NCI-H2081 (cell line): Measurements from ENCODE around the gene KLHL26.
A peak's percentile ranks its signal among the peaks of the same experiment; 100 is the strongest.

ENCODE experiments used
- DNase-seq, 2 experiments: peaks; one replicate each; lab custom pipeline; 2025; lab: John Stamatoyannopoulos, UW

Gene KLHL26

GRCh38 chr19:18687740-18688465 lies 51.1 kb downstream of the KLHL26 start:
- DNase-seq, result no peak

- no peak for DNase-seq
These were observed 59.2 kb downstream of the KLHL26 start for GRCh38 chr19:18696023-18696422.

- DNase-seq, result peak in 1 of 2 experiments; percentile 67
These were observed 60.9 kb downstream of the KLHL26 start for GRCh38 chr19:18697680-18698079.

GRCh38 chr19:18698321-18699167 lies 61.7 kb downstream of the KLHL26 start:
- DNase-seq, result peak; percentile 18 to 63

- no peak for DNase-seq
These were observed 62.7 kb downstream of the KLHL26 start for GRCh38 chr19:18699403-18700054.

GRCh38 chr19:18700501-18701249 lies 63.8 kb downstream of the KLHL26 start:
- peak; percentile 86 to 95 for DNase-seq

- DNase-seq, result no peak
These were observed 64.4 kb downstream of the KLHL26 start for GRCh38 chr19:18701250-18701608.

DNA sequence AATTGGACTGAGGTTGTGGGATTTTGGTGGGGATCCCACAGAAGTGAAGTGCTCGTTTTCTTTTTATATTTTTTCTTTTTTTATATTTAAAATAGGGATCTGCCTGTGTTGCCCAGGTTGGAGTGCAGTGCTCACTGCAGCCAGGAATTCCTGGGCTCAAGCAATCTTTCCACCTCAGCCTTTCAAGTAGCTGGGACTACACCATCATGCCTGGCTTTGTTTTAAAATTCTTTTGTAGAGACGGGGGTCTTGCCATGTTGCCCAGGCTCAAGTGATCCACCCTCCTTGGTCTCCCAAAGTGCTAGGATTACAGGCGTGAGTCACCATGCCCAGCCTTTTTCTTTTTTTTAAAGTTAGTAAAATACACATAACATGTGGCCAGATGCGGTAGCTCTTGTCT lies 67.2 kb downstream of the KLHL26 start:
- no peak for DNase-seq

DNA sequence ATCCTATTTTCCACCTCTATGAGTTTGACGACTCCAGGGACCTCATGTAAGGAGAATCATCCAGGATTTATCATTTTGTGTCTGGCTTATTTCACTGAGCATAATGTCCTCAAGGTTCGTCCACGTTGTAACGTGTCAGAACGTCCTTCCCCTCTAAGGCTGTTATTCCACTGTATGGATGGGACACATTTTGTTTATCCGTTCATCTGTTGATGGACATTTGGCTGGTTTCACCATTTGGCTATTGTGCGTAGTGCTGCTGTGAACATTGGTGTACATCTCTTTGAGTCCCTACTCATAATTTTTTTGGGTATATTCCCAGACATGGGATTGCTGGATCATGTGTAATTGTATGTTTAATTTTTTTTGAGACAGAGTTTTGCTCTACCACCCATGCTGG lies 68.1 kb downstream of the KLHL26 start:
- DNase-seq, result no peak

DNA sequence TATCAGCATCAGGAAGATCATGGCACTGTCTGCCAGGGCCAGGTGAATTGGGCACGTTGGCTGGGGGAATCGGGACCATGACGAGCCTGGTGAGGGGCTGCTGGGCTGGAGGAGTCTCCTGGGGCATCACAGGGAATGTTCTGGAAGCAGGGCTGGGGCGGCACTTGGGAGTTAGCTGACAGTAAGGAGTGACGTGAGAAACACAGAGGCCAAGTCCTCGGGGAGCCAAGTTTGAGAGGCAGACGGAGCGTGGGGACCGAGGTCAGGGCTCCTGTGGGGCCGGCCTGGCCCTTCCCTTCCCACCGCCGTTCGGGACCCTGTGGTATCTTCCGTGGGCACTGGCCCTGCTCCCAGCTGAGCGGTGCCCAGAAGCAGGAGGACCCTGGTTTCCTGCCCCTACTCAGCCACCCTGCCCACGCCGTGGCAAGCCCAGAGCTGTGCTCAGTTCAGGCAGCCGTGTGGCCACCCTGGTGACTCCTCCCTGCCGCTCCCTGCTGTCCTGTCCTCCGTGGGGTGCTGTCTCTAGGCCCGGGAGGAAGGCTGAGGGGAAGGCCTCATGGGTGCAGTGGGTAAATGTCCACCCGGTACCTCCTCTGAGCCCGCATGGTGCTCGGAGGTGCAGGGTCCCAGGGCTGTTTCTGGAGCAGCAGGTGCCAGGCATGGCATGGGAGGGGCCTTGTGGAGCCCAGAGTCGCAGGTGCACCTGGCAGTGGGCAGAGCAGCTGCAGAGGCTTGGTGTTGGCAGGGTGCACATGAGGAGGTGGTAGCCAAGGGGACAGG lies 71.8 kb downstream of the KLHL26 start:
- peak; percentile 31 to 61 for DNase-seq

DNA sequence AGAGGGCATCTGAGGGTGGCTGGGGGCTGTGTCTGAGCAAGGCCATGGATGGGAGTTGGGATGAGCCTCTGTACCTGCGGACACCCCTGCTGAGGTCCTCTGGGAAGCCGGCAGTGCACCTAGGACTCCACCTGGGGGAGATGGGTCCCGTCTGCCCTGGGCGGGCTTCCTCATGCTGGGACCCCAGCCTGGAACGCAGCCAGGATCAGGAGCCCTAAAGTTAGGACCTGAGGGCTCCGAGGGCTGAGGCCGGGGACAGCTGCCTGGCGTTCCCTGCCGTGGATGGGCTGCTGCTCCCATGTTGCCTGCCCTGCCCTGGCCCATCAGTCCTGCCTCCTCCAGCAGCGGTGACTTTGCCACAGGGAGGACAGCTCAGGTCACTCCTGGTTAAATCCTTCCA lies 72.7 kb downstream of the KLHL26 start:
- no peak for DNase-seq

DNA sequence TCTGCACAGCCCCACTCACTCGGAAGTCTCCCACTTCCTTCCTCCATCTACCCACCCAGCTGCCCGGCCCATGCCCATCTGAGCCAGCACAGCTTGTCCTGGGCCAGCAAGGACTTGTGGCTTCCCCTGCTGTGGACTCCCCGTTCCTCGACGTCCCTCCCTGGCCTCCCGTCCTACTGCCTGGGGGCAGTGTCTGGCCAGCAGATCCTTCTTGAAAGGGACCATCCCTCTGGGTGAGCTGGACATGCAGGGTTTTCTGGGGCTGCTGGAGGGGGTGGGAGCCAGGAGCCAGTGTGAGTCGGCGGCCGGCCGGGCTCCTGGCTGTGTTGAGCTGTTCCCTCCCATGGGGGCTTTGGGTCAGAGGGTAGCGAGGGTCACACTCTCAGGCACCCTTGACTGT lies 73.4 kb downstream of the KLHL26 start:
- no peak for DNase-seq

GRCh38 chr19:18710996-18711751 lies 74.3 kb downstream of the KLHL26 start:
- no peak for DNase-seq

GRCh38 chr19:18711893-18712292 lies 75.1 kb downstream of the KLHL26 start:
- no peak for DNase-seq

DNA sequence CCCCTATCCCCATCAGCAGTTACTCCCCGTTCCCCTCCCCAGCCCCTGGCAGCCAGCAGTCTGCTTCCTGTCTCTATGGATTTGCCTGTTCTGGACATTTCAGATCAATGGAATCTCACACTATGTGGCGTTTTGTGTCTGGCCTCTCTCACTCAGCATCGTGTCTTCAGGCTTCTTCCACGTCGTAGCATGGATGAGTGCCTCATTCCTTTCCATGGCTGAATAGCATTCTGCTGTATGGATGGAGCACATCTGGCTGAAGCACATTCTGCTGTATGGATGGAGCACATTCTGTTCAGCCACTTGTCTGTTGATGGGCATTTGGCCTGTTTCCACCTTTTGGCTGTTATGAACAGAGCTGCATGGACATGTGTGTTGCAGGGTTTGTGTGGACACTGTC lies 76.2 kb downstream of the KLHL26 start:
- no peak for DNase-seq

GRCh38 chr19:18713550-18714117 lies 76.8 kb downstream of the KLHL26 start:
- DNase-seq, result no peak

- no peak for DNase-seq
These were observed 78.6 kb downstream of the KLHL26 start for GRCh38 chr19:18715416-18715815.

DNA sequence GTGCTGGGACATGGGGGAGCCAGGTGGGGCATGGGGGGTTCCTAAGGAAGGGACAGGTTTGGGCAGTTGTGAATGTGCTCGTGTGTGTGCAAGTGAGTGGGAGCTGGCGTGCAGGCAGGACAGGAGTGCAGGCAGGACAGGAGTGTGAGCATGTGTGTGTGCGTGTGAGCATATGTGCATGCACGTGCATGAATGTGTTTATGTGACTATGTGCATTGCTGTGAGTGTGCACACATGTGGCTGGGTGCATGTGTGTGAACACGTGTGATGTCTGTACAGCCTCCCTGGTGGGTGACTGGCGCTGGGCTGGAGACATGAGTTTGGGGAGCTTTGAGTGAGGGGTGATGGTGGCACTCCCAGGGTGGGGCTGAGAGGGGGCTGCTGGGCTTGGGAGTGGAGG lies 80.0 kb downstream of the KLHL26 start:
- no peak for DNase-seq

- no peak for DNase-seq
These were observed 80.8 kb downstream of the KLHL26 start for GRCh38 chr19:18717601-18718000.

DNA sequence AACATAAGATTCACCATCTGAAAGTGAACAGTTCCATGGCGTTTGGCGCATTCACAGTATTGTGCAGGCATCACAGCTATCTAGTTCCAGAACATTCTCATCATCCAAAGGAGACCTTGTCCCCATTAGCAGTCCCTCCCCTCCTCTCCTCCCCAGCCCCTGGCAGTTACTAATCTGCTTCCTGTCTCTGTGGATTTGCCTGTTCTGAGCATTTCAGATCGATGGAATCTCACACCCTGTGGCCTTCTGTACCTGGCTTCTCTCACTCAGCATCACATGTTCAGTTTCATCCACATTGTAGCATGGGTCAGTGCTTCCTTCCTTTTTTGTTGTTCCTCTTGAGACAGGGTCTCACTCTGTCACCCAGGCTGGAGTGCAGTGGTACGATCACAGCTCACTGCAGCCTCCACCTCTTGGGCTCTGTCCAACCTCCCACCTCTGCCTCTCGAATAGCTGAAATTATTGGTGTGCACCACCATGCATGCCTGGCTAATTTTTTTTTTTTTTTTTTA lies 81.2 kb downstream of the KLHL26 start:
- DNase-seq, result no peak
